ENCODE measurements around the gene KLF9.

Gene KLF9

DNA sequence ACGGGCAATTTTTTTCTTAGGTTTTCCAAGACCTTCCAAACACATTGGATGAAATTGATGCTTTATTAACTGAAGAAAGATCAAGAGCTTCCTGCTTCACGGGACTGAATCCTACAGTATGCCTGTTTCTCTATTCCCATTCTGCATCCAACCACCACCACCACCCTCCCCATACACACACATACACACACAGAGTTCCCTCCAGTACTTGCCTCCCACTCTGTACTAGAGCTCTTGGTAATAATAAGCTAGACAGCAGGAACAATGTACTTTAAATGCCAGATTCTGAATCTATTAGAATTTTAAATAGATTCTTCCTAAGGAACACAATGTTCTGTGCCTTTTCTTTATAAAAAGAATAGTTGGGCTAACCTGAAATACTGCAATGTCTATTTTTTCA is 67.4 kb downstream of the KLF9 start:
- DNase-seq (ENCODE audit: low read depth) = no peak
- TF ChIP-seq, protein P1, sequence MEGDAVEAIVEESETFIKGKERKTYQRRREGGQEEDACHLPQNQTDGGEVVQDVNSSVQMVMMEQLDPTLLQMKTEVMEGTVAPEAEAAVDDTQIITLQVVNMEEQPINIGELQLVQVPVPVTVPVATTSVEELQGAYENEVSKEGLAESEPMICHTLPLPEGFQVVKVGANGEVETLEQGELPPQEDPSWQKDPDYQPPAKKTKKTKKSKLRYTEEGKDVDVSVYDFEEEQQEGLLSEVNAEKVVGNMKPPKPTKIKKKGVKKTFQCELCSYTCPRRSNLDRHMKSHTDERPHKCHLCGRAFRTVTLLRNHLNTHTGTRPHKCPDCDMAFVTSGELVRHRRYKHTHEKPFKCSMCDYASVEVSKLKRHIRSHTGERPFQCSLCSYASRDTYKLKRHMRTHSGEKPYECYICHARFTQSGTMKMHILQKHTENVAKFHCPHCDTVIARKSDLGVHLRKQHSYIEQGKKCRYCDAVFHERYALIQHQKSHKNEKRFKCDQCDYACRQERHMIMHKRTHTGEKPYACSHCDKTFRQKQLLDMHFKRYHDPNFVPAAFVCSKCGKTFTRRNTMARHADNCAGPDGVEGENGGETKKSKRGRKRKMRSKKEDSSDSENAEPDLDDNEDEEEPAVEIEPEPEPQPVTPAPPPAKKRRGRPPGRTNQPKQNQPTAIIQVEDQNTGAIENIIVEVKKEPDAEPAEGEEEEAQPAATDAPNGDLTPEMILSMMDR (conservative IDR thresholded peaks at IDR 0.05; ENCODE audit: low read depth, low read length) = no peak
- no peak overlapping the region for H3K4me3 ChIP-seq (ENCODE audit: low read depth, low read length)

DNA sequence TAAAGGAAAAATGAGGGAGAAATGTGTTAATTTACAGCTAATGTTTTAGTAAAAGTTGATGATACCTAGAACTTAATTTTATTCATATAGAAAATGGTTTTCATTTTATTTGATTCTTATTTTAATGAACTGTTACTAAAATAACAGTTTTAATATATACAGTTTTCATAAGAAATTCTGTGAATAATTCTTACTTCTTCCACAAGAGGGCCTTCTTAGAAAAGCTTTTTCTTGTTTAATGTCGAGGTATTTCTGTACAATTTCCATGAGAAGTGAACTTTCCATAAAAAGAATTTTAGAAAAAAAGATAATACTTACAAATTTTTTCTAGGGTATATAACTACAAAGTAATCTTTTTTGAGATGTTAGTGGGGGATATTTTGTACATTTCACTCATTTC is 73.9 kb downstream of the KLF9 start:
- TF ChIP-seq, protein P1 (conservative IDR thresholded peaks at IDR 0.05; ENCODE audit: low read depth, low read length) = peak; percentile 41
- DNase-seq (ENCODE audit: low read depth) = peak; percentile 67
- H3K4me3 ChIP-seq (ENCODE audit: low read depth, low read length) = no peak overlapping the region
